Heart left ventricle (tissue), 16 donors: ENCODE data around the gene ZNF212. TPM values are rescaled to one million over a fixed set of nuclear protein-coding genes. Genes with fewer than 3 reads are reported as not detected.
A peak's percentile ranks its signal among the peaks of the same experiment; 100 is the strongest.

ENCODE experiments used
- ATAC-seq, 4 donors: fragments of 200-7000 bp; cut with Tn5 transposase; one replicate each; pipeline ENCODE4 v1.9.1; 2020 to 2022; ENCODE audit warnings: moderate library complexity in 4 of 4, mild to moderate bottlenecking in 3 of 4, moderate number of reproducible peaks in 1 of 4
- DNase-seq, 5 donors: peaks; one replicate each; pipeline ENCODE4 v3.0.0-alpha.2; 2020
- H3K27ac ChIP-seq, 12 donors: fragments of 200-600 bp; sonication (generic) in 4 of 12; one replicate each; pipeline versions ENCODE4 v1.5.0 to v1.8.0; 2016 to 2022; ENCODE audit warnings: mild to moderate bottlenecking in 2 of 12
- H3K27me3 ChIP-seq, 9 donors: fragments of 200-600 bp; sonication (generic) in 2 of 9; one replicate each; pipeline versions ENCODE4 v1.5.1 to v1.8.0; 2016 to 2022; ENCODE audit warnings: mild to moderate bottlenecking in 3 of 9
- H3K36me3 ChIP-seq, 9 donors: fragments of 200-600 bp; sonication (generic) in 2 of 9; one replicate each; pipeline versions ENCODE4 v1.5.0 to v1.8.0; 2018 to 2022; ENCODE audit warnings: mild to moderate bottlenecking in 2 of 9
- H3K4me1 ChIP-seq, 12 donors: fragments of 200-600 bp; sonication (generic) in 4 of 12; one replicate each; pipeline versions ENCODE4 v1.5.0 to v1.8.0; 2016 to 2022; ENCODE audit warnings: mild to moderate bottlenecking in 3 of 12
- H3K4me3 ChIP-seq, 12 donors: fragments of 200-600 bp; sonication (generic) in 4 of 12; one replicate each; pipeline versions ENCODE4 v1.5.0 to v1.8.0; 2017 to 2022; ENCODE audit warnings: mild to moderate bottlenecking in 9 of 12, moderate library complexity in 4 of 12
- H3K9me3 ChIP-seq, 12 donors: fragments of 200-600 bp; sonication (generic) in 4 of 12; one replicate each; pipeline versions ENCODE4 v1.5.0 to v1.8.0; 2016 to 2022; ENCODE audit warnings: mild to moderate bottlenecking in 1 of 12
- POLR2A ChIP-seq, 2 donors: fragments of 450-650 bp; IDR thresholded peaks; one replicate each; pipeline ENCODE4 v1.6.1; 2017; ENCODE audit warnings: antibody characterized with exemption in 2 of 2, mild to moderate bottlenecking in 2 of 2, moderate library complexity in 2 of 2
- WGBS, 4 donors: extraction: QIAGEN DNeasy Blood & Tissue Kit in 2 of 4; methylation state at CpG; one replicate each; pipeline versions ENCODE4 v1.1.5 to v1.1.7; 2013 to 2018; 5-methylcytosine and 5-hydroxymethylcytosine counted together
- intact Hi-C, 10 donors: fragments of 100-400 bp; cut with DNase I; formaldehyde crosslinking; loops; one replicate each; pipeline versions ENCODE4 v1.11.1 to v1.14.2; 2022
- polyA plus RNA-seq, 2 donors: library from polyadenylated mRNA; stranded (reverse); fragments of 200-250 nt; gene quantifications; one replicate each; pipeline ENCODE4 v1.2.3, GENCODE V29; 2013
- total RNA-seq, 9 donors: library from RNA; depleted of rRNA in 2 of 9; stranded (reverse); fragments of >200 nt in 2 of 9; fragmentation: NEBNext Ultra II Directional in 3 of 9; extraction: Animal tissue kit (Norgen Biotek cat#: 25700) in 3 of 9; gene quantifications; one replicate each; pipeline versions ENCODE4 v1.1.0 to v1.2.4, GENCODE V29; 2016 to 2023
- TF ChIP-seq, protein P1 (sequence below), 12 donors: fragments of 200-600 bp; sonication (generic) in 4 of 12; IDR thresholded peaks; one replicate each; pipeline versions ENCODE4 v1.5.0 to v1.8.0; 2018 to 2022; ENCODE audit warnings: antibody characterized with exemption in 12 of 12, mild to moderate bottlenecking in 5 of 12
- donor health status: ischemic (EF 13 %, LVEDD 7.1; RV severe dilation, severe dysfunction).
- donor health status: healthy with polysubstance abuse.
- donor health status: DM: no; HTN: yes; CAD: no.
- donor health status: DM: no; HTN: no; CAD: no.
- donor health status: ischemic (EF 25% LVEDD 6.9; RV normal size, moderate dysfunction).
- donor health status: ischemic (EF 25% LVEDD 5.7; RV mildly dilated, moderate dysfunction).
- donor health status: healthy.
- donor health status: DM: yes; HTN: yes; CAD: no.
- donor health status: ischemic (EF 35%, LVEDD 5.7; RV mildly dilated, moderate dysfunction).
- donor health status: nonischemic (EF 11% LVEDD 7.7; RV severe dilation, severe dysfunction).
- donor health status: DM: yes; HTN: yes; CAD: no.
- donor health status: PGD.
- donor health status: ischemic (EF 29% LVEDD 5.4; RV normal size, mild dysfunction).
- donor health status: nonischemic (EF 23%, LVEDD 6.1; RV moderate dilation, normal function).

Gene ZNF212
- total and polyA plus RNA-seq, 11 donors = 3.4 to 6.3 (median 4.3) TPM

DNA sequence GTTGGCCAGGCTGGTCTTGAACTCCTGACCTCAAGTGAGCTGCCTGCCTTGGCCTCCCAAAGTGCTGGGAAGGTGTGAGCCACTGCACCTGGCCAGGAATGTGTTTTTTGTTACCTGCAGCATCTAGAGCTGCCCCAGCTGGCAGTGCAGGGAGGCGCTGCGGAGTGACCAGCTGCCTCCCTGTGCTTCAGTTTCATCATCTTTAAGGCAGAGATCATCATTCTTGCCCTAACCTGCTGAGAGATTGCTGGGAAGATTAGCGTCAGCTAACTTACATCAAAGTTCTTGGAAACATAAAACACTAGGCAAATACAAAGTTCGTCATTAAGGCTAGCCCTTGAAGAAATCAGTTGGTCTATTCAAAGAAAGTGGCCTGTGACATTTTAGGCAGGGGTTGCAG lies 41.8 kb upstream of the ZNF212 start:
- WGBS, 4 donors = 68 to 85% (median 77%) methylated on average over 4 of the region's 4 CpGs
- Histone ChIP-seq H3K4me1 (peaks cover 0 to 26% (median 22%) of the 10 kb centered on the region in 12 donors), H3K27me3 (no peaks in the 10 kb centered on the region), H3K9me3 (no peaks in the 10 kb centered on the region), H3K27ac (no peak overlapping the region), H3K4me3 (no peak overlapping the region), H3K36me3 (peaks cover 3 to 48% (median 43%) of the 10 kb centered on the region in 9 donors)
- TF ChIP-seq POLR2A (IDR thresholded peaks at IDR 0.05) = no peak
- TF ChIP-seq, protein P1, sequence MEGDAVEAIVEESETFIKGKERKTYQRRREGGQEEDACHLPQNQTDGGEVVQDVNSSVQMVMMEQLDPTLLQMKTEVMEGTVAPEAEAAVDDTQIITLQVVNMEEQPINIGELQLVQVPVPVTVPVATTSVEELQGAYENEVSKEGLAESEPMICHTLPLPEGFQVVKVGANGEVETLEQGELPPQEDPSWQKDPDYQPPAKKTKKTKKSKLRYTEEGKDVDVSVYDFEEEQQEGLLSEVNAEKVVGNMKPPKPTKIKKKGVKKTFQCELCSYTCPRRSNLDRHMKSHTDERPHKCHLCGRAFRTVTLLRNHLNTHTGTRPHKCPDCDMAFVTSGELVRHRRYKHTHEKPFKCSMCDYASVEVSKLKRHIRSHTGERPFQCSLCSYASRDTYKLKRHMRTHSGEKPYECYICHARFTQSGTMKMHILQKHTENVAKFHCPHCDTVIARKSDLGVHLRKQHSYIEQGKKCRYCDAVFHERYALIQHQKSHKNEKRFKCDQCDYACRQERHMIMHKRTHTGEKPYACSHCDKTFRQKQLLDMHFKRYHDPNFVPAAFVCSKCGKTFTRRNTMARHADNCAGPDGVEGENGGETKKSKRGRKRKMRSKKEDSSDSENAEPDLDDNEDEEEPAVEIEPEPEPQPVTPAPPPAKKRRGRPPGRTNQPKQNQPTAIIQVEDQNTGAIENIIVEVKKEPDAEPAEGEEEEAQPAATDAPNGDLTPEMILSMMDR (IDR thresholded peaks at IDR 0.05) = no peak
- no peak for DNase-seq
- ATAC-seq = no peak
- intact Hi-C loops = loop anchor here in 1 of 10 donors (2.0 kb wide), 1 partner anchor 41 kb away; the partner anchor contains the start of gene ZNF212

DNA sequence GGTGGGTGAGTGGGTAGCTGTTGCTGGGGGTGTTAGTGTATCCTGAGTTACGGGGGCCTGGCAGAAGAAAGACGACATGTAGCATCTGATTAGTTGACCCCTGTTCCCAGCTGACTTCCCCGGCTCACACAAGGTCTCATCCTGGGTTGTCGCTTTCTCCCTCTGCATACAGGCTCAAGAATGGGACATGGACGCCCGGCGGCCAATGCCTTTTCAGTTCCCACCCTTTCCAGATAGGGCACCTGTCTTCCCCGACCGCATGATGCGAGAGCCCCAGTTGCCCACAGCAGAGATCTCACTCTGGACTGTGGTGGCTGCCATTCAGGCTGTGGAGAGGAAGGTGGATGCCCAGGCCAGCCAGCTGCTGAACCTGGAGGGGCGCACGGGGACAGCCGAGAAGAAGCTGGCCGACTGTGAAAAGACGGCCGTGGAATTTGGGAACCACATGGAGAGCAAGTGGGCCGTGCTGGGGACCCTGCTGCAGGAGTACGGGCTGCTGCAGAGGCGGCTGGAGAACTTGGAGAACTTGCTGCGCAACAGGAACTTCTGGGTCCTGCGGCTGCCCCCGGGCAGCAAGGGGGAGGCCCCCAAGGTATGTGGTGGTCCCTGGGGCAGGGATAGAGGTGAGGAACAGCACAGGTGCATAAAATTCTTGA lies 41.2 kb upstream of the ZNF212 start:
- peaks cover 0 to 30% (median 24%) of the 10 kb centered on the region in 12 donors for H3K4me1 ChIP-seq
- H3K4me3 ChIP-seq = no peak overlapping the region
- H3K9me3 ChIP-seq = no peaks in the 10 kb centered on the region
- no peak for ATAC-seq
- TF ChIP-seq, protein P1 (IDR thresholded peaks at IDR 0.05) = no peak
- no peak for TF ChIP-seq POLR2A (IDR thresholded peaks at IDR 0.05)
- no peaks in the 10 kb centered on the region for H3K27me3 ChIP-seq
- intact Hi-C loops = no loop called here
- WGBS, 4 donors = 87 to 92% (median 89%) methylated on average over 21 to 22 of the region's 22 CpGs
- no peak overlapping the region for H3K27ac ChIP-seq
- H3K36me3 ChIP-seq = peaks cover 3 to 54% (median 49%) of the 10 kb centered on the region in 9 donors
- no peak for DNase-seq

DNA sequence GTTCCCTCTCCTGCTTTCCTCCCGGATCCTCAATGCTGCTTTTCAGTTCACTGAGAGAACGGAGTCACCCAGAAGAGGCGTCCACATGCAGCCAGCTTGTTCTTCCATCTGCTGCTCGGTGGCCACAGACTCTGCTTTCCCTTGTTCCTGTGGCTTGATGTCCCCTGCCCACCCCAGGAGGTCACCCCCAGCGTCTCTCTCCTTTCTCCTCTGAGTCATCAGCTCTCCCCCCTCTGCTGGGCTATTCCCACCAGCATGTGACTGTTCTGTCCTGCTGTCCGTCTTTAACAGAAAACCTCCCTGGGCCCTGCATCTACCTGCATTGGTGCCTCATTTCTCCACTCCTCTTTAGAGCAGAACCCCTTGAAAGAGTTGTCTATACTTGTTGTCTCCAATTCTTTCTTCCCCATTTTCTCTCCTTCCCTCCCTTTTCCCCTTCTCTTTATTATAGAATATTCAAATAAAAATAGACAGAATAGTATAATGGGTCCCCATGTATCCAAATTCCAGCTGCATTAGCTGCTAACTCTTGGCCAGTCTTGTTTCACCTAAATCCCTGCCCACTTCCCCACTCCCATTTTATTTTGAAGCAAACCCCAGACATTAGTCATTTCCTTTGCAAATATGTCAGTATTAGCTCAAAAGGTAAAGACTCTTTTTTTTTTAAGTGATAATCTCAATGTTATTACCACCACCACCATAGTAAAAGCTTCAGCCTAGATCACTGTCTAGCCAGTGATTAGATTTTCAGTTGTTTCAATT lies 40.0 kb upstream of the ZNF212 start:
- DNase-seq (no peak), ATAC-seq (no peak)
- peaks cover 3 to 66% (median 61%) of the 10 kb centered on the region in 9 donors for H3K36me3 ChIP-seq
- H3K4me1 ChIP-seq = peaks cover 0 to 33% (median 25%) of the 10 kb centered on the region in 12 donors
- H3K27ac ChIP-seq = no peak overlapping the region
- no peaks in the 10 kb centered on the region for H3K9me3 ChIP-seq
- no peak for TF ChIP-seq POLR2A (IDR thresholded peaks at IDR 0.05)
- TF ChIP-seq, protein P1 (IDR thresholded peaks at IDR 0.05) = no peak
- H3K27me3 ChIP-seq = no peaks in the 10 kb centered on the region
- intact Hi-C loops = no loop called here
- WGBS, 4 donors = 81 to 88% (median 83%) methylated on average over 6 of the region's 6 CpGs
- H3K4me3 ChIP-seq = no peak overlapping the region

DNA sequence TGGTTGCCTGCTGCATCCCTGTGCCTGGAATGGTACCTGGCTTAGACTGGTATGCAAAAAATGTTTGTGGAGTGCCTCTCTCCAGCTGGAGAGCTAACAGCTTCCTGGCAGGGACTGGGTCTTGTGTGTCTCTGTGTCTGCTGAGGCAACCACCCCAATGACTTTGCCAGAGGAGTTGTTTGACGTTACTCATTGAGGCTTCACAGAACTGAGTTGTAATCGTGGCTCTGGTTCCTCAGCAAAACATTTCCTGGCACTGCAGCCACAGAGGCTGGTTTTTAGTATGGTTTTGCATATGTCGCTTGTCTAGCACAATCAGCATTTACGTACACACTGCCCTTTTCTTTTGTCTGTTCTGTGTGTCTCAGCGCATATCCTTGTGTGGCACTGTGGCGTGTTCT lies 36.6 kb upstream of the ZNF212 start:
- Histone ChIP-seq H3K36me3 (peaks cover 3 to 98% (median 88%) of the 10 kb centered on the region in 9 donors), H3K4me1 (peaks cover 0 to 10% (median 5%) of the 10 kb centered on the region in 12 donors), H3K4me3 (no peak overlapping the region), H3K9me3 (no peaks in the 10 kb centered on the region), H3K27ac (peak overlapping the region in 5 of 12 donors; percentile 4 to 63 (median 30)), H3K27me3 (no peaks in the 10 kb centered on the region)
- whole genome bisulfite sequencing, 4 donors = 64 to 77% (median 69%) methylated on average over 6 of the region's 6 CpGs
- DNase-seq (peak in 1 of 5 donors; percentile 54), ATAC-seq (peak; percentile 56 to 94 (median 90))
- intact Hi-C loops = no loop called here
- no peak for TF ChIP-seq POLR2A (IDR thresholded peaks at IDR 0.05)
- TF ChIP-seq, protein P1 (IDR thresholded peaks at IDR 0.05) = no peak
